Psoas muscle (tissue), 8 donors: ENCODE results near the gene CDRT4. TPM values are rescaled to one million over a fixed set of nuclear protein-coding genes. Genes with fewer than 3 reads are reported as not detected.

Experiments used
- ATAC-seq, 4 donors: fragments of 200-7000 bp; cut with Tn5 transposase; one replicate each; pipeline ENCODE4 v1.9.1; 2020; ENCODE audit warnings: moderate library complexity in 3 of 4, mild to moderate bottlenecking in 2 of 4
- DNase-seq, 2 donors: peaks; one replicate each; pipeline ENCODE4 v3.0.0-alpha.2; 2020
- H3K27ac ChIP-seq: fragments of 200-600 bp; one replicate; pipeline ENCODE4 v1.8.0; 2022
- H3K27me3 ChIP-seq, 3 donors: fragments of 200-600 bp in 1 of 3; one replicate each; pipeline versions ENCODE4 v1.6.1 to v1.8.0; 2013 to 2022; ENCODE audit warnings: low read length in 2 of 3, mild to moderate bottlenecking in 2 of 3, moderate library complexity in 1 of 3; ENCODE audit not compliant: insufficient read depth in 3 of 3
- H3K36me3 ChIP-seq, 2 donors: fragments of 200-600 bp in 1 of 2; one replicate each; pipeline versions ENCODE4 v1.6.1 to v1.8.0; 2013 to 2022; ENCODE audit warnings: low read depth in 1 of 2, mild to moderate bottlenecking in 1 of 2, moderate library complexity in 1 of 2; ENCODE audit not compliant: insufficient read depth in 1 of 2
- H3K4me1 ChIP-seq: fragments of 200-600 bp; one replicate; pipeline ENCODE4 v1.8.0; 2022
- H3K4me3 ChIP-seq: fragments of 200-600 bp; one replicate; pipeline ENCODE4 v1.8.0; 2022; ENCODE audit warnings: mild to moderate bottlenecking
- H3K9me3 ChIP-seq: fragments of 200-600 bp; one replicate; pipeline ENCODE4 v1.8.0; 2022
- WGBS, 3 donors: extraction: QIAGEN DNeasy Blood & Tissue Kit; methylation state at CpG; one replicate each; pipeline versions ENCODE4 v1.1.6 to v1.1.7; 2013; 5-methylcytosine and 5-hydroxymethylcytosine counted together
- intact Hi-C, 2 donors: fragments of 100-400 bp; cut with DNase I; formaldehyde crosslinking; loops; one replicate each; pipeline versions ENCODE4 v1.11.0 to v1.14.2; 2022
- polyA plus RNA-seq, 3 donors: library from polyadenylated mRNA; stranded (reverse); fragments of 200-250 nt; gene quantifications; one replicate each; pipeline ENCODE4 v1.2.3, GENCODE V29; 2013
- total RNA-seq, 4 donors: library from RNA; stranded (reverse); fragmentation: NEBNext Ultra II Directional in 2 of 4; extraction: Animal tissue kit (Norgen Biotek cat#: 25700) in 2 of 4; gene quantifications; one replicate each; pipeline versions ENCODE4 v1.2.1 to v1.2.4, GENCODE V29; 2021 to 2023
- TF ChIP-seq, protein P1 (sequence below): fragments of 200-600 bp; IDR thresholded peaks from one replicate; pipeline ENCODE4 v1.8.0; 2022; ENCODE audit warnings: antibody characterized with exemption
- donor health status: healthy with polysubstance abuse.
- donor health status: DM: no; HTN: no; CAD: no; lungs with moderate emphysema.
- donor health status: Bipolar disorder and iron deficiency.
- donor health status: healthy.
- donor health status: DM: yes; HTN: yes; CAD: no.
- donor health status: DM: no; HTN: no; CAD: no.
- donor health status: DM: no; HTN: no; CAD: no.
- donor health status: DM: yes; HTN: yes; CAD: no.

The CDRT4 gene
- total and polyA plus RNA-seq, 7 donors, result 0.29 to 2.0 (median 0.73) TPM; not detected in 1

DNA sequence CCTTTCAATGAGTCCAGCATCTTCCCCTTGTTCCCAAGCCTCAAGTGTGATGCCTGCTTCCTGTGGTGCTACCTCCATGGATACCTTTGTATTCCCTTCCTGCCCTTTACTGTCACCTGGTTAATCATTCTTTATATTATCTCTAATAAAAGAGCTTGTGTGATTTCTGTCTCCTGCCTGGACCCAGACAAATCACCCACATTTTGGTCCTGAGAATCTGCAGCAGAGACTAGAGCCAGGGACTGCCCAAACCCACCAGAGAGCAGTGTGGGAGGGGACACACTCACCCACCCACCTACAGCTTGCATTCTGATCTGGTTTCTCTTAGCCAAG is 30.2 kb downstream of the CDRT4 start:
- intact Hi-C loops, result no loop called here

GRCh38 chr17:15436473-15437302 is 30.7 kb downstream of the CDRT4 start:
- Histone ChIP-seq H3K36me3 (no peaks in the 10 kb centered on the region), H3K4me1 (peaks cover 39% of the 10 kb centered on the region), H3K9me3 (no peaks in the 10 kb centered on the region), H3K4me3 (no peak overlapping the region), H3K27me3 (no peaks in the 10 kb centered on the region), H3K27ac (peak overlapping the region; percentile 43)
- 15 to 30% (median 16%) methylated on average over 3 of the region's 3 CpGs for WGBS, 3 donors
- ATAC-seq (peak in 3 of 4 donors; percentile 39), DNase-seq (peak; percentile 79 to 86)
- TF ChIP-seq, protein P1, sequence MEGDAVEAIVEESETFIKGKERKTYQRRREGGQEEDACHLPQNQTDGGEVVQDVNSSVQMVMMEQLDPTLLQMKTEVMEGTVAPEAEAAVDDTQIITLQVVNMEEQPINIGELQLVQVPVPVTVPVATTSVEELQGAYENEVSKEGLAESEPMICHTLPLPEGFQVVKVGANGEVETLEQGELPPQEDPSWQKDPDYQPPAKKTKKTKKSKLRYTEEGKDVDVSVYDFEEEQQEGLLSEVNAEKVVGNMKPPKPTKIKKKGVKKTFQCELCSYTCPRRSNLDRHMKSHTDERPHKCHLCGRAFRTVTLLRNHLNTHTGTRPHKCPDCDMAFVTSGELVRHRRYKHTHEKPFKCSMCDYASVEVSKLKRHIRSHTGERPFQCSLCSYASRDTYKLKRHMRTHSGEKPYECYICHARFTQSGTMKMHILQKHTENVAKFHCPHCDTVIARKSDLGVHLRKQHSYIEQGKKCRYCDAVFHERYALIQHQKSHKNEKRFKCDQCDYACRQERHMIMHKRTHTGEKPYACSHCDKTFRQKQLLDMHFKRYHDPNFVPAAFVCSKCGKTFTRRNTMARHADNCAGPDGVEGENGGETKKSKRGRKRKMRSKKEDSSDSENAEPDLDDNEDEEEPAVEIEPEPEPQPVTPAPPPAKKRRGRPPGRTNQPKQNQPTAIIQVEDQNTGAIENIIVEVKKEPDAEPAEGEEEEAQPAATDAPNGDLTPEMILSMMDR, result no peak
- intact Hi-C loops, result no loop called here

More for the DNA sequence above, 30.2 kb downstream of the CDRT4 start:
- no peak for ATAC-seq
- TF ChIP-seq, protein P1, result no peak
- no peak for DNase-seq
- Histone ChIP-seq H3K9me3 (no peaks in the 10 kb centered on the region), H3K27ac (peak overlapping the region; percentile 43), H3K27me3 (no peaks in the 10 kb centered on the region), H3K36me3 (no peaks in the 10 kb centered on the region), H3K4me1 (peaks cover 33% of the 10 kb centered on the region), H3K4me3 (no peak overlapping the region)

GRCh38 chr17:15434956-15435355 is 32.5 kb downstream of the CDRT4 start:
- intact Hi-C loops, result loop anchor here in 1 of 2 donors (5.0 kb wide), 1 partner anchor 173 kb away; no protein-coding TSS in a partner anchor
- H3K4me3 ChIP-seq, result no peak overlapping the region
- WGBS, 3 donors, result 63 to 73% (median 69%) methylated on average over 8 of the region's 8 CpGs
- H3K27ac ChIP-seq, result peak overlapping the region; percentile 92
- peaks cover 49% of the 10 kb centered on the region for H3K4me1 ChIP-seq
- TF ChIP-seq, protein P1, result no peak
- H3K36me3 ChIP-seq, result no peaks in the 10 kb centered on the region
- ATAC-seq, result no peak
- no peak for DNase-seq
- no peaks in the 10 kb centered on the region for H3K27me3 ChIP-seq
- no peaks in the 10 kb centered on the region for H3K9me3 ChIP-seq

GRCh38 chr17:15432807-15433611 is 34.4 kb downstream of the CDRT4 start:
- H3K27ac ChIP-seq, result peak overlapping the region; percentile 92
- no peaks in the 10 kb centered on the region for H3K27me3 ChIP-seq
- no peak for ATAC-seq
- 85 to 89% (median 86%) methylated on average over 6 of the region's 6 CpGs for WGBS, 3 donors
- H3K9me3 ChIP-seq, result no peaks in the 10 kb centered on the region
- intact Hi-C loops, result loop anchor here in 1 of 2 donors (5.0 kb wide), 1 partner anchor 171 kb away; no protein-coding TSS in a partner anchor
- H3K36me3 ChIP-seq, result no peaks in the 10 kb centered on the region
- H3K4me3 ChIP-seq, result no peak overlapping the region
- H3K4me1 ChIP-seq, result peaks cover 50% of the 10 kb centered on the region
- TF ChIP-seq, protein P1, result no peak
- DNase-seq, result no peak
